HL-60/S4 treated with retinoic acid at 250 ng/mL for 4 days and 3 days (cell line): Measurements from ENCODE around the gene SRP68.
"Not testable (repeated sequence)": the region's sequence is repeated elsewhere in the genome, so short reads cannot be mapped to it uniquely, and the experiment has no call there.

Experiments
- in situ Hi-C: fragments of 300-500 bp; cut with MboI; formaldehyde crosslinking; loops from 2 replicates; pipeline ENCODE4 v1.7.0; 2022; ENCODE audit warnings: low sequenced_read_pairs

Gene SRP68

GRCh38 chr17:76077584-76078110 is 5.3 kb upstream of the SRP68 start:
- in situ Hi-C loops = no loop called here

DNA sequence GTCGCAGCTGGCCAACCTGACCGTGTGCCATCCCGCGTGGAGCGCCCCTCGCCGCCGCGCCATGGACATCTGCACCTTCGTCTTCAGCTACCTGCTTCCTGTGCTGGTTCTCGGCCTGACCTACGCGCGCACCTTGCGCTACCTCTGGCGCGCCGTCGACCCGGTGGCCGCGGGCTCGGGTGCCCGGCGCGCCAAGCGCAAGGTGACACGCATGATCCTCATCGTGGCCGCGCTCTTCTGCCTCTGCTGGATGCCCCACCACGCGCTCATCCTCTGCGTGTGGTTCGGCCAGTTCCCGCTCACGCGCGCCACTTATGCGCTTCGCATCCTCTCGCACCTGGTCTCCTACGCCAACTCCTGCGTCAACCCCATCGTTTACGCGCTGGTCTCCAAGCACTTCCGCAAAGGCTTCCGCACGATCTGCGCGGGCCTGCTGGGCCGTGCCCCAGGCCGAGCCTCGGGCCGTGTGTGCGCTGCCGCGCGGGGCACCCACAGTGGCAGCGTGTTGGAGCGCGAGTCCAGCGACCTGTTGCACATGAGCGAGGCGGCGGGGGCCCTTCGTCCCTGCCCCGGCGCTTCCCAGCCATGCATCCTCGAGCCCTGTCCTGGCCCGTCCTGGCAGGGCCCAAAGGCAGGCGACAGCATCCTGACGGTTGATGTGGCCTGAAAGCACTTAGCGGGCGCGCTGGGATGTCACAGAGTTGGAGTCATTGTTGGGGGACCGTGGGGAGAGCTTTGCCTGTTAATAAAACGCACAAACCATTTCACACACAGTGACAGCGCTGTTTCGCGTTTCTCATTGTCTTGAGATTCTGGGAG is 4.7 kb upstream of the SRP68 start:
- in situ Hi-C loops = no loop called here

- in situ Hi-C loops = no loop called here
These were observed 3.9 kb upstream of the SRP68 start for GRCh38 chr17:76076146-76076764.

GRCh38 chr17:76075364-76076145 is 3.2 kb upstream of the SRP68 start:
- in situ Hi-C loops = no loop called here

GRCh38 chr17:76074390-76075363 is 2.4 kb upstream of the SRP68 start, which contains the start of gene GALR2:
TSS of gene GALR2 (plus strand) at chr17:76074781. CDS start at chr17:76074884, 103 bp downstream.
- in situ Hi-C loops = no loop called here

DNA sequence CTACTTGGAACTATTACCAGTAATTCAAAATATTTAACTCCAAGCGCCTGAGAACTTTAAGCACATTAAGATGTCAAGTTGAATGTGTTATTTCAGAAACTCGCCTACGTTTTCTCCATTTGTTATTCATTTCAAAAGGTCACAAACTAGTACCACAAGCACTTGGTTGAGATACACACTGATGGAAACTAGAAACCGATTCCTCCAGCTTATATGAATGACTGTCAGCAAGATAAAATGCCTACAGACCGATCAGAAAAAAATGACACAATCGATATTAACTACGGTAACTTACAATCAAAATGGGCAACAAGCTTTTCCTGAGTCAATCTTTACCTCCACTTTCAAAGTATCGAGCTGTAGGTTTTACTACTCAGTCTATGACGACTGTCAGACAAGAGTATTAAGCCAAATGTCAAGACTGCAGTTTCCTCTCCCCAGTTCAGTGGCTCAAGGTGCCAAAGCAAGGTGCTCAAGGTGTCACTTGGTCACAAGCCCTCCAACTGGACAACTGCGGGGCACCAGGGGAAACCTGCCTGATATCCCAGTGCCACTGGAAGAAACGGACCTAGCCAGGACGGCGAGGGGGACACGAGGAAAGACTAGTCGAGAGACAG is 678 bp downstream of the SRP68 start:
- in situ Hi-C loops = no loop called here

- in situ Hi-C loops = no loop called here
These were observed 6.5 kb downstream of the SRP68 start for GRCh38 chr17:76065775-76066174.

DNA sequence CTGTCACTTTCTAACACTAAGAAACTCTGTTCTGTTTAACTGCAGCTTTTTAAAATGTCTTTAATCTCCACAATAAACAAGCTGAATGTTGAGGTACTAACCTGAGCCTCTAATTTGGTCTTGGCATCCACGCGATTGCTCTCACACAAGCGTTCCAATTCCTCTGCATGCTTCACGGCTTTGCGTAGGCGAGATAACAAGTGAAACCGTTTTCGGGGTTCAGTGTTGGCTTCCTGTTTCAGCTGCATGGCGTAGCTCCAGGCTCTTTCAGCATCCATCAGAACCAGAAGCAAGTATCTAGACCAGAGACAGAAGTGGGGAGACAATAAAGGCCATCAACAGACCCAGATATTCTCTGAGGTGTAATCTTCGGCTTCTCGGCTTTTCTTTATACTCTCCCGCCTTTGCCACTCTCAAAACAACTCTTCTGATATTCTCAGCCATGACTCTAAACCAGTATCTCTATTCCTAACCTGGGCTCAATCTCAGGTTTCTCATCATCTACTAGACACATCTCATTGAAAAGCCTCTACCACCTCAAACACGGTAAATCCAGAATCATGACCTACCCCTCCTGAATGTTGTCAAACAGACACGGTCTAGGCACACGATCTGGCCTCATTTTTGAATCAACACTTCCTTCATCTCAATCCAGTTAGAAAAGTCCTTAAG is 8.3 kb downstream of the SRP68 start:
- in situ Hi-C loops = no loop called here

DNA sequence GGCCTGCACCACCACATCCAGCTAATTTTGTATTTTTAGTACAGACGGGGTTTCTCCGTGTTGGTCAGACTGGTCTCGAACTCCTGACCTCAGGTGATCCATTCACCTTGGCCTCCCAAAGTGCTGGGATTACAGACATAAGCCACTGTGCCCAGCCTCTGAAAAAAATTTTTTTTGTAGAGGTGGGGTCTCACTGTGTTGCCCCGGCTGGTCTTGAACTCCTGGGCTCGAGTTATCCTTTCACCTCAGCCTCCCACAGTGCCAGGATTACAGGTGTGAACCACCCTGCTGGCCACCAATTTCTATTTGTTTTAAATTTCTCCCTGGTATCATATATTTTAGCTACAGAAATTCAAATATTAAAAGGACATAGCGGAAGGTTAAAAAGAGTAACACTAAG is 14.1 kb downstream of the SRP68 start:
- in situ Hi-C loops = not testable (repeated sequence)

- in situ Hi-C loops = no loop called here
These were observed 15.4 kb downstream of the SRP68 start for GRCh38 chr17:76056882-76057281.

GRCh38 chr17:76054112-76054476 is 18.2 kb downstream of the SRP68 start:
- in situ Hi-C loops = no loop called here

- in situ Hi-C loops = no loop called here
These were observed 18.8 kb downstream of the SRP68 start for GRCh38 chr17:76053246-76054111.

DNA sequence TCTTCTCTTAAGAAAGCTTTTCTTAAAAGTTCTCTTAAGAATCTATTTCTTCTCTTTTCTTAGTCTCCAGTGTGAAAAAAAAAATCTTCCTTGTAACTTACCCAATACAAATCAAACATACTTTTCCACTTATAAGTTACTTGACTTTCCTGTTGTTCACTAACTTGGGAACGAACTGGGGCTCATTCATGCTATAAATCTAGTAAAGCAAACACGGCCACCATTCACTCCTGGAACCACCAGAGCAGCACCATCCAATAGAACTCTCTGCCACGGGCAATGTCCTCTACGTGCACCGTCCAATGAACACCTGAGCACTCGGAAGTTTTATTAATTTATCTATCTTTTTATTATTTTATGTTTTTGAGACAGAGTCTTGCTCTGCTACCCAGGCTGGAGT is 20.8 kb downstream of the SRP68 start:
- in situ Hi-C loops = no loop called here

DNA sequence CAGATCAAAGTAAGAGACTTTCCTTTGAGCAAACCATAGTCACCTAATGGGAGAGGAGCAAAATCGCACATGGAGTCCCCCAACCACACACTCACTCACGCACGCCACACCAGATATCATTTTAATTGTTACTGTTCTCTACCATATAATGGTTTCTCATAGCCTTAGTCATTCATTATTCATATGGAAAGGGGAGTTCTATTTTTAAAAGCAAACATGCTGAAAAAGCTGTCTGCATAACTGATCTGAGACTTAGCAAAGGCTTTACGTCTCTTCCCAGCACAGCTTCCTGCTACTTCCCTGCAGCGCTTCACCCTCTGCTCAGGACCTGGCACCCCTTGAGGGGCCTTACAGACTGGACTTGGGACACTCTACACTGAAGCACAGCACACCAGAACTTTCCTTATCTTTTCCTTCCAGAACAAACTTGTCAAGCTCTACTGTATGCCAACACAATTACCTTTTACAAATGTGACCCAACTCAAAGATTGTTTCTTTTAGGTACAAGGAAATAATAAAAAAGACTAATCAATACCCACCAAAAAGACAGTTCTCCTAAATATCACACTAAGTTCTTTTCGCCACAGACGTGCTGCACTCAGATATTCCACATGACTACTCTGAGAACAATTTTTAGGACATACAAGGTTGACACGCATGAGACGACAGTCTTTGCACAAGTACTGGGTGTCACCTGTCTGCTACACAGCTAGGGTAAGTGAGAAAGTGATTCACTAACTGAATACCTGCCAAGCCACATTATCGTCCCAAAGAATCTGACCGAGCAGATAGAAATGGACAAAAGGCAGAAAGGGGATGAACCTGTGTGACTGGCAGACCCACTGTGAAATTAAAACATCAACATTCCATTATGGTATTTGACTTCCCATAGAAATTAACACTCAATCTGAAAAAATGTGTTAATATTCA is 21.5 kb downstream of the SRP68 start:
- in situ Hi-C loops = no loop called here

DNA sequence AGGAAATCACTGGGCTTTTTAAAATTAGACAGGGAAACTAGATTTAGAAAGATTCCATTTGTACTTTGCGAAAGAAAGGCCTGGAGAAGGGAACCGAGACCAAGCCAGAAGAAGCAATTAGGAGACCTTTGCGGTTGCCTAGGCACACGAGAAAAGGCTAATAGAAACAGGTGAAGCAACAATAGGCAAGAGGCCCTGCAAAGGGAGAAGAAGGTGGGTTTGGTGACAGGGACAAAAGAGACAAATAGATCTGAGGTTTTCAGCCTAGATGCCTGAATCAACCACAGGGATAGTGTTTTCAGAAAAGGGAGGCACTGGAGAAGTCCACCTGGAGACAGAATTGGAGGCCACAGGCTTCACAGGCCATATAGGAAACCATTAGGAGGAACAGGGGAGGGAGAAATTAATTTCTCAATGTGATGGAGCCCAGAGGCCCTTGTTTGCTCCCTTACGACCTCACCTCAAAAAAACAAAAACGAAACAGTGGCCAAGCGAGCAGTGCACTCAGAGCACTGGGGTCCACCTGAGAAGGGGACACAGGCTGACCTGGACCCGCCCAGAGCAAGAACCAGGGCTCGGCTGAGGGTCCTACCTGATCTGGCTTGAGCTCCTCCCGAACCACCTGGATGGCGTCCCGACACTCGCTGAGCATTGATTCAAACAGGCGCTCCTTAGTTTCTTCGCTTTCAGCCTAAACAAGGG is 22.3 kb downstream of the SRP68 start:
- in situ Hi-C loops = no loop called here

- in situ Hi-C loops = no loop called here
These were observed 23.1 kb downstream of the SRP68 start for GRCh38 chr17:76049239-76049638.

DNA sequence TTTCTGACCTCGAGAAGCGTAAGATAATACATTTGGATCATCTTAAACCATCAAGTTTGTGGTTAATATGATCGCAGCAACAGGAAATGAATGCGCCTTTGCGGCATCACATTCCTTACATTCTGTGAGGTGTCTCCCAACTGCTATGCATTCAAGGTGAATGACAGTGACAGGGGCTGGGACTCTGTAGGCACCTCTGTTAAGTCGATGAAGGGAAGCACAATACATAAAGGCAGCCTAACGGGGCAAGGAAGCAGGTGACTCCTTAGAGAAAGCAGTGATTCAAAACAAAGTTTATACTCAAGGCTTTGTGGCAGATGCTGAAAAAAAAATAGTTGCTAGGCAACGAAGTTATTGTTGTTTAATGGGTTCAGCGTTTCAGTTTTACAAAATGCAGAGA is 23.6 kb downstream of the SRP68 start:
- in situ Hi-C loops = no loop called here
